Vagina (tissue), 2 donors: ENCODE measurements around the gene BORCS6. TPM values are rescaled to one million over a fixed set of nuclear protein-coding genes. Genes with fewer than 3 reads are reported as not detected.

Source experiments
- DNase-seq, 2 donors: peaks; one replicate each; pipeline ENCODE4 v3.0.0-alpha.2; 2017; ENCODE audit errors: extremely low spot score in 2 of 2
- H3K27ac ChIP-seq: fragments of 200-600 bp; sonication (generic); one replicate; pipeline ENCODE4 v1.5.1; 2019
- H3K27me3 ChIP-seq: fragments of 200-600 bp; sonication (generic); one replicate; pipeline ENCODE4 v1.5.1; 2019
- H3K36me3 ChIP-seq, 2 donors: fragments of 200-600 bp; sonication (generic); one replicate each; pipeline ENCODE4 v1.5.1; 2017 to 2019
- H3K4me1 ChIP-seq: fragments of 200-600 bp; sonication (generic); one replicate; pipeline ENCODE4 v1.5.1; 2019
- H3K4me3 ChIP-seq, 2 donors: fragments of 200-600 bp; sonication (generic); 1 replicate in 1 of 2; 2 replicates in 1 of 2; pipeline ENCODE4 v1.5.1; 2016 to 2019
- H3K9me3 ChIP-seq: fragments of 200-600 bp; sonication (generic); one replicate; pipeline ENCODE4 v1.5.1; 2019
- POLR2A ChIP-seq, 2 donors: fragments of 450-650 bp; IDR thresholded peaks; one replicate each; pipeline ENCODE4 v1.6.1; 2017; ENCODE audit warnings: antibody characterized with exemption in 2 of 2, mild to moderate bottlenecking in 2 of 2, moderate library complexity in 2 of 2
- POLR2AphosphoS5 ChIP-seq, 2 donors: sonication (generic); formaldehyde crosslinking; IDR thresholded peaks; one replicate each; pipeline ENCODE4 v1.9.0; 2017; ENCODE audit warnings: antibody characterized with exemption in 2 of 2, mild to moderate bottlenecking in 2 of 2, low read depth in 1 of 2; ENCODE audit not compliant: insufficient read depth in 1 of 2
- intact Hi-C: fragments of 100-400 bp; cut with DNase I; formaldehyde crosslinking; loops from one replicate; pipeline ENCODE4 v1.15.1; 2023
- total RNA-seq: library from RNA; depleted of rRNA; stranded (reverse); fragments of >200 nt; gene quantifications from one replicate; pipeline ENCODE4 v1.2.3, GENCODE V29; 2016
- TF ChIP-seq, protein P1 (sequence below), 3 experiments: fragments of 450-650 bp in 2 of 3; fragments of 200-600 bp in 1 of 3; sonication (generic) in 1 of 3; IDR thresholded peaks; one replicate each; pipeline ENCODE4 v1.5.1; 2017 to 2019; ENCODE audit warnings: antibody characterized with exemption in 3 of 3, mild to moderate bottlenecking in 2 of 3, moderate library complexity in 2 of 3

Gene BORCS6
- total RNA-seq, 1 donor from 2014 or later, result 9.6 TPM

DNA sequence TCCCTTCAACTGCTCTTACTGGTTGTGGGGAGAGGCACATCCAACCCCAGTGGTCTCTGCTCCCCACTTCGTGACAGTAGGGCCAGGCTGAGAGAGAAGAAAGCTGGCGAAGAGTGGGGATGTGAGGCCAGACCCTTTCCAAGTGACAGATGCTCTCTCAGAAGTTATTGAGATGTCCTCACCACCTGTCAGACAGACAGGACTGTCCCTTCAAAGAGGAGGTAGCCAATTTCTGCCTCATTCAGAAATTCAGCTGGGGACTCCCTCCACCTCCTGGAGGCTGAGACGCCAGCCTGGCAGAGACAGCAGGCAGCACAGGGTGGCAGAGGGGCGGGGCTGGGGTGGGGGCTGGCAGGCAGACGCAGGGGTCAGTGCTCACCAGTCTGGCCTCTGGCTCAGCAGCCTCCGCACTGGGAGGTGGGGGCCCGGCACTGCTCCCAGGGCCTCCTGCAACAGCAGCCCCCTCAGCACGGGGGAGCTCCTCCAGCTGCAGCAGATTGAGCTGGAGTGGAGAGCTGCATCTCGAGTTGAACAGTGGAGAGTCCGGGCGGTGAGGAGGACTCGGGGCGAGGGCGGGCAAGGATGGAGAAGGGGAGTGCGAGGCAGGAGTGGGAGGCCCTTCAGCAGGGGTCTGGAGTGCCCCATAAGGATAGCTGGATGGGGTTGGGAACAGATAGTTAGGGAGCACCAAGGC lies 46.9 kb downstream of the BORCS6 start:
- DNase-seq, result no peak
- H3K36me3 ChIP-seq, result peaks cover 29 to 89% of the 10 kb centered on the region in 2 donors
- no peaks in the 10 kb centered on the region for H3K27me3 ChIP-seq
- no peak for TF ChIP-seq POLR2A (IDR thresholded peaks at IDR 0.05)
- TF ChIP-seq POLR2AphosphoS5 (IDR thresholded peaks at IDR 0.05; ENCODE audit: insufficient read depth in 1 of 2, low read depth in 1 of 2), result no peak
- TF ChIP-seq, protein P1, sequence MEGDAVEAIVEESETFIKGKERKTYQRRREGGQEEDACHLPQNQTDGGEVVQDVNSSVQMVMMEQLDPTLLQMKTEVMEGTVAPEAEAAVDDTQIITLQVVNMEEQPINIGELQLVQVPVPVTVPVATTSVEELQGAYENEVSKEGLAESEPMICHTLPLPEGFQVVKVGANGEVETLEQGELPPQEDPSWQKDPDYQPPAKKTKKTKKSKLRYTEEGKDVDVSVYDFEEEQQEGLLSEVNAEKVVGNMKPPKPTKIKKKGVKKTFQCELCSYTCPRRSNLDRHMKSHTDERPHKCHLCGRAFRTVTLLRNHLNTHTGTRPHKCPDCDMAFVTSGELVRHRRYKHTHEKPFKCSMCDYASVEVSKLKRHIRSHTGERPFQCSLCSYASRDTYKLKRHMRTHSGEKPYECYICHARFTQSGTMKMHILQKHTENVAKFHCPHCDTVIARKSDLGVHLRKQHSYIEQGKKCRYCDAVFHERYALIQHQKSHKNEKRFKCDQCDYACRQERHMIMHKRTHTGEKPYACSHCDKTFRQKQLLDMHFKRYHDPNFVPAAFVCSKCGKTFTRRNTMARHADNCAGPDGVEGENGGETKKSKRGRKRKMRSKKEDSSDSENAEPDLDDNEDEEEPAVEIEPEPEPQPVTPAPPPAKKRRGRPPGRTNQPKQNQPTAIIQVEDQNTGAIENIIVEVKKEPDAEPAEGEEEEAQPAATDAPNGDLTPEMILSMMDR (IDR thresholded peaks at IDR 0.05), result no peak
- peaks cover 18% of the 10 kb centered on the region for H3K4me1 ChIP-seq
- no peak overlapping the region for H3K4me3 ChIP-seq
- no peaks in the 10 kb centered on the region for H3K9me3 ChIP-seq
- intact Hi-C loops, result no loop called here
- H3K27ac ChIP-seq, result peak overlapping the region; percentile 8

DNA sequence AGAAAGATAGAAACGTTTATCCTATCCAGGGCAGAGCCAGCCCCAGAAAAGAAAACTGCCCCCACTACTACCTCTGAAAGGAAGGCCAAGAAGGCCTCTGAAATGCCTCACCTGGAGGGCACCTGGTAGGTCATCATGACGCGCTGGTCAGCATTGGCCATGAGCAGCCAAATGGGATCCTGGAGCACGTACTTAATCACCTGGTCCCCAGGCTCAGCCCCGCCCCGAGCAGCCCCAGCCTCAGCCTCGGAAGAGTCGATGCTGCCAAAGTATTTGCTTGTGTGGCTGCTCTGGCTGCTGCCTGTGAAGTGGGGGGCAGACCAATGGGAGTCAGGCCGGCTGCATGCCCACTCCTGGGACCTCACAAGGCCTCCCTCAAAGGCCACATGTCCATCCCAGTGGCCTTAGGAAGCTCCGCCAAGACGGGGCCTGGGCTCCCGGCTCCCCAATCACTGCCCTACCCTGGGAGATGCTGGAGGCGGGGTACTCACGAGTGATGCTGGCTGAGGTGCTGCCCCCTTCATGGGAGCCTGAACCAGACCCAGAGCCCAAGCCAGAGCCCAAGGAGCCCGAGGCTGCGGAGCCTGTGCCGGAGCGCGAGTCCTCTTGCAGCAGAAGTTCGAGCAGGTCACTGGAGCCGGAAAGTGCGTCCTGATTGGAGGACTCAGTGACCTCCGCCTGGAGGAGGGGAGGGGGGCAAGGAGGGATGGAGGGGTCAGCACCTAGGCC lies 47.7 kb downstream of the BORCS6 start:
- Histone ChIP-seq H3K9me3 (no peaks in the 10 kb centered on the region), H3K4me3 (no peak overlapping the region), H3K27me3 (no peaks in the 10 kb centered on the region), H3K4me1 (peaks cover 23% of the 10 kb centered on the region), H3K36me3 (peaks cover 22 to 82% of the 10 kb centered on the region in 2 donors), H3K27ac (peak overlapping the region; percentile 1)
- no peak for DNase-seq
- TF ChIP-seq, protein P1 (IDR thresholded peaks at IDR 0.05), result no peak
- no peak for TF ChIP-seq POLR2A (IDR thresholded peaks at IDR 0.05)
- peak in 1 of 2 donors; percentile 20 for TF ChIP-seq POLR2AphosphoS5 (IDR thresholded peaks at IDR 0.05; ENCODE audit: insufficient read depth in 1 of 2, low read depth in 1 of 2)
- intact Hi-C loops, result no loop called here

DNA sequence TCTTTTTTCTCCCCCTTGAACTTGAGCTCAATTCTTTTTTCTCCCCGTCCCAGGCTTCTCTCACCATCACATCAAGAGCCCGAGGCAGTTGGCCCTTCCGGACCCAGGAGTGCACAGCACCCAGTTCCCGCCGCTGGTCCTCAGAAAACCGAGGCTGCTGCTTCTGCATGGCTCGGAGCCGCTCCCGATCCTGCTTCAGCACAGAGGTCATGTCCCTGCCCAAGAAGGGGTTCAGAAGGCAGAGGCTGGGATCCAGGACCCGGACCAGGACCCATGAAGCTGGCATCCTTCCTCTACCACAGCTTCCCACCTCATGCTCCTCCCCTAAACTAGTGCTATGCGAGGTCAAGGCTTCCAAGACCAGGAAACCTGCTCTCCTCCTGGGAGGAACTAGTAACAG lies 48.2 kb downstream of the BORCS6 start:
- Histone ChIP-seq H3K9me3 (no peaks in the 10 kb centered on the region), H3K36me3 (peaks cover 19 to 76% of the 10 kb centered on the region in 2 donors), H3K27me3 (no peaks in the 10 kb centered on the region), H3K27ac (peak overlapping the region; percentile 1), H3K4me3 (no peak overlapping the region), H3K4me1 (peaks cover 23% of the 10 kb centered on the region)
- DNase-seq, result no peak
- intact Hi-C loops, result no loop called here
- TF ChIP-seq POLR2AphosphoS5 (IDR thresholded peaks at IDR 0.05; ENCODE audit: insufficient read depth in 1 of 2, low read depth in 1 of 2) (no peak), POLR2A (IDR thresholded peaks at IDR 0.05) (no peak)
- TF ChIP-seq, protein P1 (IDR thresholded peaks at IDR 0.05), result no peak

DNA sequence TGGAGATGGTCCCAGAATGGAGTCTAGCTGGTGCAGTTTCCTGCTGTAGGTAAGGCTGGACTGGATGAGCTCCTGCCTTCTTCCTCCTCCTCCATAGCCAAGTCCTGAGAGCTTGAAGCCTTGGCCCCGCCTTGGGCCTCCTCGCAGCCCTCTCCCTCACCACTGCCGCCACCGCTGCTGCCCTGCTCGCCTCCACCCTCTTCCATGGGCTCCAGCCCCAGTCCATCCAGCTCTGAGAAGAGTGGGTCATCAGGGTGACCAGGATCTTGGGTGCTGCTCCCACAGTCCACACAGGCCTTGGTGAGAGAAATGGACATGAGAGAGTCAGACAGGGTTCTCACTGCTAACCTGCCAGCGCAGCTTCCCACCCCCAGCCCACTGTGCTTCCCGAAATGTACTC lies 48.9 kb downstream of the BORCS6 start:
- TF ChIP-seq POLR2A (IDR thresholded peaks at IDR 0.05), result no peak
- TF ChIP-seq, protein P1 (IDR thresholded peaks at IDR 0.05), result no peak
- peak in 1 of 2 donors; percentile 2 for TF ChIP-seq POLR2AphosphoS5 (IDR thresholded peaks at IDR 0.05; ENCODE audit: insufficient read depth in 1 of 2, low read depth in 1 of 2)
- DNase-seq, result no peak
- no peaks in the 10 kb centered on the region for H3K9me3 ChIP-seq
- peaks cover 14 to 69% of the 10 kb centered on the region in 2 donors for H3K36me3 ChIP-seq
- peaks cover 23% of the 10 kb centered on the region for H3K4me1 ChIP-seq
- no peak overlapping the region for H3K4me3 ChIP-seq
- no peaks in the 10 kb centered on the region for H3K27me3 ChIP-seq
- H3K27ac ChIP-seq, result peak overlapping the region; percentile 94
- intact Hi-C loops, result no loop called here
